ENCODE results near the gene CHST8. TPM values are rescaled to one million over a fixed set of nuclear protein-coding genes. Genes with fewer than 3 reads are reported as not detected.

The CHST8 gene
- total RNA-seq, 4 donors from 2014 or later, result 0.66 TPM; not detected in 3

- no peak overlapping the region for H3K27ac ChIP-seq (replicated peaks in 1 of 4)
- 80% methylated on average over 12 of the region's 13 CpGs for WGBS
- H3K9me3 ChIP-seq, result no peaks in the 10 kb centered on the region
- intact Hi-C loops (cut with DNase I), result no loop called here
- no peaks in the 10 kb centered on the region for H3K4me1 ChIP-seq
- peaks cover 0 to 73% (median 0%) of the 10 kb centered on the region in 4 donors for H3K27me3 ChIP-seq
- no peak for TF ChIP-seq EP300 (IDR thresholded peaks at IDR 0.05)
- no peak for TF ChIP-seq POLR2A (IDR thresholded peaks at IDR 0.05; ENCODE audit: low read depth)
- TF ChIP-seq CTCF (IDR thresholded peaks at IDR 0.05), result no peak
- no peak for TF ChIP-seq POLR2AphosphoS5 (IDR thresholded peaks at IDR 0.05)
- H3K36me3 ChIP-seq, result no peaks in the 10 kb centered on the region
- DNase-seq (ENCODE audit: extremely low spot score), result no peak
- H3K4me3 ChIP-seq, result no peak overlapping the region
Observed at GRCh38 chr19:33630880-33631608, 9.3 kb downstream of the CHST8 start.

GRCh38 chr19:33631609-33631973 lies 9.8 kb downstream of the CHST8 start:
- no peak overlapping the region for H3K4me3 ChIP-seq
- TF ChIP-seq CTCF (IDR thresholded peaks at IDR 0.05), result no peak
- TF ChIP-seq POLR2AphosphoS5 (IDR thresholded peaks at IDR 0.05), result no peak
- no peak for TF ChIP-seq POLR2A (IDR thresholded peaks at IDR 0.05; ENCODE audit: low read depth)
- TF ChIP-seq EP300 (IDR thresholded peaks at IDR 0.05), result no peak
- H3K36me3 ChIP-seq, result no peaks in the 10 kb centered on the region
- H3K4me1 ChIP-seq, result no peaks in the 10 kb centered on the region
- no peak overlapping the region for H3K27ac ChIP-seq (replicated peaks in 1 of 4)
- DNase-seq (ENCODE audit: extremely low spot score), result no peak
- no peaks in the 10 kb centered on the region for H3K9me3 ChIP-seq
- peaks cover 0 to 72% (median 0%) of the 10 kb centered on the region in 4 donors for H3K27me3 ChIP-seq
- intact Hi-C loops (cut with DNase I), result no loop called here
- WGBS, result 69% methylated on average over 6 of the region's 6 CpGs

DNA sequence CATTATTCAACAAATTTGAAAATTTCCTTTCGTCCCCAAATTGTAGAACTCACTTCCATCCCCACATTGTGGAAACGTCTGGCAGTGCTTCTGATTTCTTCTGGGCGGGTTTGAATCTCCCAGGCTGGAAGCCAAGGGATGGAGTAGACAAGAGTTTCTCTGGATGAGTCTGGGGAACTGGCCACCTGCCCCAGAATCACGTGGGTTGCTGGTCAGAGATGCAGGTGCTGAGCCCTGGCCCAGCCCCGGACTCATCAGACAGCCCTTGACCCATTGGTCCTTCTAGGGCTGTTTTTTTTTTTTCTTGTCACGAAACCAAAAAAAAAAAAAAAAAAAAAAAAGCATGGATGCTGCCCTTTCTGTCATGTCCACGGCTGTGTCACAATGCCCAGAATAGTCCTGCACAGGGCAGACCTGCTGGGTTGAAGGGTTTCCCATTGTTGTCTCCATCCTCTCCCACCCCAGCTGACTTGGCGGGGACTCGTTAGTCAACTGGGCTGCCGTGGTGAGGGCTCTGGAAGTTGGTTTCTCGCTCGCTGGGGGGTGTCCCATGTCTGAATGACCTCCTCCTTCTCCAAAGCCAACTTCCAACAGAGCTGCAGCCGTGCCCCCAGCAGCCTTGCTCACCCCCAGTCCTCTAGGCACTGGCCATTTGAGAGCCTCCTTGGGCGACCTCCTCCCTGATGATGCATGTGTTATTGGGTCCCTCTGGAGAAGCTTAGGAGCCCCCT lies 12.8 kb downstream of the CHST8 start:
- H3K27me3 ChIP-seq, result peaks cover 0 to 66% (median 0%) of the 10 kb centered on the region in 4 donors
- WGBS, result 68% methylated on average over 13 of the region's 14 CpGs
- intact Hi-C loops (cut with DNase I), result no loop called here
- no peak for TF ChIP-seq CTCF (IDR thresholded peaks at IDR 0.05)
- no peaks in the 10 kb centered on the region for H3K4me1 ChIP-seq
- H3K9me3 ChIP-seq, result no peaks in the 10 kb centered on the region
- no peak overlapping the region for H3K4me3 ChIP-seq
- H3K27ac ChIP-seq (replicated peaks in 1 of 4), result no peak overlapping the region
- DNase-seq (ENCODE audit: extremely low spot score), result no peak
- H3K36me3 ChIP-seq, result no peaks in the 10 kb centered on the region

GRCh38 chr19:33638167-33639034 lies 16.6 kb downstream of the CHST8 start:
- Histone ChIP-seq H3K4me1 (no peaks in the 10 kb centered on the region), H3K9me3 (no peaks in the 10 kb centered on the region), H3K27me3 (peaks cover 0 to 65% (median 0%) of the 10 kb centered on the region in 4 donors), H3K4me3 (no peak overlapping the region), H3K36me3 (no peaks in the 10 kb centered on the region), H3K27ac (replicated peaks in 1 of 4) (no peak overlapping the region)
- no peak for DNase-seq (ENCODE audit: extremely low spot score)
- WGBS, result 29% methylated on average over 15 of the region's 15 CpGs
- no peak for TF ChIP-seq POLR2AphosphoS5 (IDR thresholded peaks at IDR 0.05)
- TF ChIP-seq EP300 (IDR thresholded peaks at IDR 0.05), result no peak
- TF ChIP-seq POLR2A (IDR thresholded peaks at IDR 0.05; ENCODE audit: low read depth), result no peak
- no peak for TF ChIP-seq CTCF (IDR thresholded peaks at IDR 0.05)
- intact Hi-C loops (cut with DNase I), result no loop called here
